Cardiac septum (tissue), 1 donor: ENCODE results near the gene ADH4. TPM values are rescaled to one million over a fixed set of nuclear protein-coding genes. Genes with fewer than 3 reads are reported as not detected.
"Not testable (repeated sequence)": the region's sequence is repeated elsewhere in the genome, so short reads cannot be mapped to it uniquely, and the experiment has no call there.

Source experiments
- DNase-seq: peaks from one replicate; pipeline ENCODE4 v3.0.0-alpha.2; 2020; ENCODE audit warnings: low spot score
- intact Hi-C: fragments of 100-400 bp; cut with DNase I; formaldehyde crosslinking; loops from one replicate; pipeline ENCODE4 v1.14.0; 2022
- total RNA-seq: library from RNA; stranded (reverse); fragmentation: NEBNext Ultra II Directional; extraction: Animal tissue kit (Norgen Biotek cat#: 25700); gene quantifications from one replicate; pipeline ENCODE4 v1.2.1, GENCODE V29; 2021
- donor health status: DM: no; HTN: no; CAD: no.

The ADH4 gene
- total RNA-seq, 1 donor from 2014 or later, result not detected

GRCh38 chr4:99136329-99136728 is 7.8 kb downstream of the ADH4 start:
- no peak for DNase-seq
- intact Hi-C loops, result no loop called here

- intact Hi-C loops, result no loop called here
These were observed 8.4 kb downstream of the ADH4 start for GRCh38 chr4:99135541-99136162.

GRCh38 chr4:99134586-99134985 is 9.5 kb downstream of the ADH4 start:
- intact Hi-C loops, result no loop called here

More at GRCh38 chr4:99135541-99136162, 8.4 kb downstream of the ADH4 start:
- no peak for DNase-seq

GRCh38 chr4:99131378-99131777 is 12.7 kb downstream of the ADH4 start:
- no peak for DNase-seq
- intact Hi-C loops, result no loop called here

More at GRCh38 chr4:99134586-99134985, 9.5 kb downstream of the ADH4 start:
- no peak for DNase-seq

- DNase-seq, result no peak
- intact Hi-C loops, result no loop called here
These were observed 17.7 kb downstream of the ADH4 start for GRCh38 chr4:99126376-99126775.

- intact Hi-C loops, result no loop called here
- no peak for DNase-seq
These were observed 23.1 kb downstream of the ADH4 start for GRCh38 chr4:99121008-99121407.

- intact Hi-C loops, result no loop called here
- DNase-seq, result no peak
These were observed 23.6 kb downstream of the ADH4 start for GRCh38 chr4:99120501-99120900.

GRCh38 chr4:99117876-99118693 is 26.0 kb downstream of the ADH4 start:
- intact Hi-C loops, result loop anchor here (1.0 to 2.0 kb wide), 2 partner anchors 287 to 343 kb away; no protein-coding TSS in a partner anchor
- DNase-seq, result no peak

GRCh38 chr4:99117122-99117841 is 26.8 kb downstream of the ADH4 start:
- DNase-seq, intact Hi-C loops: not testable (repeated sequence)

- DNase-seq, intact Hi-C loops: not testable (repeated sequence)
These were observed 34.8 kb downstream of the ADH4 start for GRCh38 chr4:99109286-99109685.

GRCh38 chr4:99104153-99104552 is 39.9 kb downstream of the ADH4 start:
- intact Hi-C loops, result no loop called here
- no peak for DNase-seq

- intact Hi-C loops, result no loop called here
- no peak for DNase-seq
These were observed 40.9 kb downstream of the ADH4 start for GRCh38 chr4:99103166-99103565.

- DNase-seq, result no peak
- intact Hi-C loops, result no loop called here
These were observed 41.5 kb downstream of the ADH4 start for GRCh38 chr4:99102634-99103033.

GRCh38 chr4:99100876-99101275 is 43.2 kb downstream of the ADH4 start:
- no peak for DNase-seq

GRCh38 chr4:99099814-99100213 is 44.3 kb downstream of the ADH4 start:
- intact Hi-C loops, result not testable (repeated sequence)

More at GRCh38 chr4:99100876-99101275, 43.2 kb downstream of the ADH4 start:
- intact Hi-C loops, result no loop called here

GRCh38 chr4:99099311-99099710 is 44.8 kb downstream of the ADH4 start:
- intact Hi-C loops, result no loop called here
- DNase-seq, result no peak

More at GRCh38 chr4:99099814-99100213, 44.3 kb downstream of the ADH4 start:
- not testable (repeated sequence) for DNase-seq

- intact Hi-C loops, DNase-seq: not testable (repeated sequence)
These were observed 52.3 kb downstream of the ADH4 start for GRCh38 chr4:99091841-99092240.

- intact Hi-C loops, result no loop called here
- no peak for DNase-seq
These were observed 52.9 kb downstream of the ADH4 start for GRCh38 chr4:99091216-99091575.

- DNase-seq, result no peak
- intact Hi-C loops, result no loop called here
These were observed 53.4 kb downstream of the ADH4 start for GRCh38 chr4:99090481-99091215.
